Tibial artery (tissue), 4 donors: ENCODE data around the gene FSTL4.

Experiments used
- DNase-seq, 2 donors: peaks; one replicate each; pipeline ENCODE4 v3.0.0-alpha.2; 2019
- H3K27ac ChIP-seq, 2 donors: fragments of 200-600 bp; sonication (generic) in 1 of 2; 1 replicate in 1 of 2; 2 replicates in 1 of 2; pipeline ENCODE4 v1.5.1; 2018 to 2019; ENCODE audit warnings: mild to moderate bottlenecking in 1 of 2
- H3K27me3 ChIP-seq, 2 donors: fragments of 200-600 bp; sonication (generic) in 1 of 2; one replicate each; pipeline versions ENCODE4 v1.5.1 to v1.6.0; 2016 to 2019
- H3K36me3 ChIP-seq, 3 donors: fragments of 200-600 bp; sonication (generic) in 2 of 3; one replicate each; pipeline ENCODE4 v1.5.1; 2016 to 2019; ENCODE audit warnings: mild to moderate bottlenecking in 2 of 3
- H3K4me1 ChIP-seq, 4 donors: fragments of 200-600 bp; sonication (generic) in 2 of 4; 1 replicate in 3 of 4; 2 replicates in 1 of 4; pipeline ENCODE4 v1.5.1; 2016 to 2019
- H3K4me3 ChIP-seq, 2 donors: fragments of 200-600 bp; sonication (generic) in 1 of 2; 1 replicate in 1 of 2; 2 replicates in 1 of 2; pipeline ENCODE4 v1.5.1; 2018 to 2019; ENCODE audit warnings: mild to moderate bottlenecking in 2 of 2
- H3K9me3 ChIP-seq, 3 donors: fragments of 200-600 bp; sonication (generic) in 1 of 3; one replicate each; pipeline ENCODE4 v1.5.1; 2016 to 2019
- intact Hi-C: fragments of 100-400 bp; cut with DNase I; formaldehyde crosslinking; loops from one replicate; pipeline ENCODE4 v1.15.0; 2023; ENCODE audit warnings: low total_unique reads
- TF ChIP-seq, protein P1 (sequence below), 2 experiments: fragments of 200-600 bp in 1 of 2; fragments of 450-650 bp in 1 of 2; IDR thresholded peaks; one replicate each; pipeline ENCODE4 v1.5.1; 2017 to 2019; ENCODE audit warnings: antibody characterized with exemption in 2 of 2, mild to moderate bottlenecking in 1 of 2, moderate library complexity in 1 of 2

The FSTL4 gene

DNA sequence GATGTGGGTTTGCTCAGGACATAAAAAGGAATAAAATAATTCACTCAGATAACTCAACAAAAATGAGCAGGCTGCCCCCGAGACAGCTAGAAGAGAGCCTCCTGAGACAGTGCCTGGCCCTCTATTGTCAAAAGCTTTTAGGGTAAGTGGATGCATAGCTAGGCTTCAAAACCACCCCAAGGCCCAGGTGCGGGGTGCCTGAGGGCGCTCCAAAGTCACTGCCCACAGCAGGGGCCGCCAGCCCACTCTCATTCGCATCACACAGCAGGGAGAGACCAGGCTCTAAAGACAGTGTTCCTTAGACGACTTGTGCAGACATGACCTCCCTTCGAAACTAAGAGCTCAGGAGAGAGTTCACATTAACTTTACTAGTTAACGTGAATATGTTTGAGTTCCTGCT is 271.5 kb downstream of the FSTL4 start:
- DNase-seq, result peak in 1 of 2 donors; percentile 38
- Histone ChIP-seq H3K9me3 (peaks cover 0 to 4% (median 0%) of the 10 kb centered on the region in 3 donors), H3K36me3 (no peaks in the 10 kb centered on the region), H3K4me3 (no peak overlapping the region), H3K27ac (no peak overlapping the region), H3K4me1 (no peaks in the 10 kb centered on the region), H3K27me3 (no peaks in the 10 kb centered on the region)
- TF ChIP-seq, protein P1, sequence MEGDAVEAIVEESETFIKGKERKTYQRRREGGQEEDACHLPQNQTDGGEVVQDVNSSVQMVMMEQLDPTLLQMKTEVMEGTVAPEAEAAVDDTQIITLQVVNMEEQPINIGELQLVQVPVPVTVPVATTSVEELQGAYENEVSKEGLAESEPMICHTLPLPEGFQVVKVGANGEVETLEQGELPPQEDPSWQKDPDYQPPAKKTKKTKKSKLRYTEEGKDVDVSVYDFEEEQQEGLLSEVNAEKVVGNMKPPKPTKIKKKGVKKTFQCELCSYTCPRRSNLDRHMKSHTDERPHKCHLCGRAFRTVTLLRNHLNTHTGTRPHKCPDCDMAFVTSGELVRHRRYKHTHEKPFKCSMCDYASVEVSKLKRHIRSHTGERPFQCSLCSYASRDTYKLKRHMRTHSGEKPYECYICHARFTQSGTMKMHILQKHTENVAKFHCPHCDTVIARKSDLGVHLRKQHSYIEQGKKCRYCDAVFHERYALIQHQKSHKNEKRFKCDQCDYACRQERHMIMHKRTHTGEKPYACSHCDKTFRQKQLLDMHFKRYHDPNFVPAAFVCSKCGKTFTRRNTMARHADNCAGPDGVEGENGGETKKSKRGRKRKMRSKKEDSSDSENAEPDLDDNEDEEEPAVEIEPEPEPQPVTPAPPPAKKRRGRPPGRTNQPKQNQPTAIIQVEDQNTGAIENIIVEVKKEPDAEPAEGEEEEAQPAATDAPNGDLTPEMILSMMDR (IDR thresholded peaks at IDR 0.05), result no peak
- intact Hi-C loops, result no loop called here

- Histone ChIP-seq H3K27me3 (no peaks in the 10 kb centered on the region), H3K9me3 (no peaks in the 10 kb centered on the region), H3K4me1 (no peaks in the 10 kb centered on the region), H3K27ac (no peak overlapping the region), H3K4me3 (no peak overlapping the region), H3K36me3 (no peaks in the 10 kb centered on the region)
- peak in 1 of 2 donors; percentile 25 for DNase-seq
- TF ChIP-seq, protein P1 (IDR thresholded peaks at IDR 0.05), result no peak
- intact Hi-C loops, result no loop called here
Measured at GRCh38 chr5:133340002-133340755, 272.2 kb downstream of the FSTL4 start.

GRCh38 chr5:133338504-133339355 is 273.6 kb downstream of the FSTL4 start:
- intact Hi-C loops, result no loop called here
- no peak overlapping the region for H3K27ac ChIP-seq
- DNase-seq, result peak in 1 of 2 donors; percentile 40
- TF ChIP-seq, protein P1 (IDR thresholded peaks at IDR 0.05), result no peak
- no peaks in the 10 kb centered on the region for H3K4me1 ChIP-seq
- H3K4me3 ChIP-seq, result no peak overlapping the region
- H3K36me3 ChIP-seq, result no peaks in the 10 kb centered on the region
- H3K9me3 ChIP-seq, result no peaks in the 10 kb centered on the region
- H3K27me3 ChIP-seq, result peaks cover 0 to 3% of the 10 kb centered on the region in 2 donors

DNA sequence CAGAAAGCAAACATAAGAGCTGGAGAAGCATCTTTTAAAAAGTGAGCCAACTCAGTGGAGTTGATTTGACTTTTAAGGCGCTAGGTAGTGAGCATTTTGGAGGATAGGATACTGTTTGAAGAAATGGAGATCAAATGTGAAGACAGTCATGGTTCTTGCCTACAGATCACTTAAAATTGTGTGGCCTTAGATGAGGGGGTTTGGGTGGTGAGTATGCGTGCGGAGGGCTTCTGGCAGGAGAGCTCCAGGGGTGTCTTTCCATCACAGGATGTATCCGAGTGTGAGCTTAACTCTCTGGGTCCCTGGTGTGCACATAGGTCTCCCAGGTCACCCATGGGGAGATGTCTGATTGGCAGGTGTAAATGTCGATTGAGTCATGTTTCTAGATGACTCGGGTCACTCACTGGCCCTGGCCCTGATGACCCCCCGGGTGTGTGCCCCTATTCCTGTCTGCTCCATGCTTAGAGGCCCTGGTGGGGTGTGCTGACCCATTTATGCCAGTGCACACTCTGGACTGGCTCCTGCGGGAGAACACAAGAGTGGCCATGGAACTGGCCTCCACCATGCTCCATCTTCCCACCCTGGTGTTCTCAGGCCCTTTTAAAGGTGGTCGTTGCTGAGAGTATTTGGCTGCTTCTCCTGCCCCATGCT is 274.4 kb downstream of the FSTL4 start:
- TF ChIP-seq, protein P1 (IDR thresholded peaks at IDR 0.05), result no peak
- H3K36me3 ChIP-seq, result no peaks in the 10 kb centered on the region
- peak in 1 of 2 donors; percentile 27 for DNase-seq
- H3K9me3 ChIP-seq, result no peaks in the 10 kb centered on the region
- no peak overlapping the region for H3K27ac ChIP-seq
- H3K4me1 ChIP-seq, result no peaks in the 10 kb centered on the region
- intact Hi-C loops, result no loop called here
- H3K4me3 ChIP-seq, result no peak overlapping the region
- H3K27me3 ChIP-seq, result peaks cover 0 to 4% of the 10 kb centered on the region in 2 donors

DNA sequence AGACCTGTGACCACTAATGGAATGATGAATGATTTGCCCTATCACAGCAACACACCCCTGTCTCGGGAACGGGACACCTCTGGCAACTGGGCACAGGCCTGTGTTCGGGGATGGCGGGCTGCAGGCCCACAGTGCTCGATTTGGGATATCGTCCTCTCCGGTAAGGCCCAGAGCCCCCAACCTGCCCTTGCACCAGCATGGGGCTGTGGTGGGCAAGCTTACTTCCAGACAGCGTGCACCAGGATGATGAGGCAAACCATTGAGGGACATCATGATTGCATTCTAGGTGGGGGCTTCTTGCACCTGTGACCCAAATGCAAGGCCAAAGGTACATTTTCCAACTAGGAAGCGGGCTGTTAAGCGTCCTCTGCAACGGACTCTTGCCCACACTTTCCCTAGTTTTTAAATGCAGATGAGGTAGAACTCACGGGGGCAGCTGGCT is 275.4 kb downstream of the FSTL4 start:
- Histone ChIP-seq H3K4me1 (no peaks in the 10 kb centered on the region), H3K9me3 (no peaks in the 10 kb centered on the region)
- no peak for DNase-seq

More for the DNA sequence above, 275.4 kb downstream of the FSTL4 start:
- H3K4me3 ChIP-seq, result no peak overlapping the region
- intact Hi-C loops, result no loop called here
- TF ChIP-seq, protein P1 (IDR thresholded peaks at IDR 0.05), result no peak
- no peak overlapping the region for H3K27ac ChIP-seq
- H3K27me3 ChIP-seq, result peaks cover 0 to 5% of the 10 kb centered on the region in 2 donors
- H3K36me3 ChIP-seq, result no peaks in the 10 kb centered on the region
